Testis (tissue), 2 donors: ENCODE data around the gene RANBP3.

Source experiments
- CTCF ChIP-seq, 3 experiments: fragments of 450-650 bp in 2 of 3; fragments of 200-600 bp in 1 of 3; sonication (generic) in 1 of 3; IDR thresholded peaks; one replicate each; pipeline ENCODE4 v1.5.1; 2016 to 2019; ENCODE audit warnings: antibody characterized with exemption in 3 of 3, mild to moderate bottlenecking in 2 of 3, moderate library complexity in 1 of 3
- POLR2A ChIP-seq: fragments of 450-650 bp; IDR thresholded peaks from one replicate; pipeline ENCODE4 v1.6.1; 2017; ENCODE audit warnings: antibody characterized with exemption, mild to moderate bottlenecking, moderate library complexity

GRCh38 chr19:6021878-6022569 is 44.1 kb upstream of the RANBP3 start:
- no peak for TF ChIP-seq POLR2A
- peak; percentile 77 to 92 (median 91) for TF ChIP-seq CTCF (IDR thresholded peaks at IDR 0.05)
